Stimulated activated CD4-positive, alpha-beta T cell treated with anti-CD3 and anti-CD28 coated beads, Interleukin-15, amount 100 ng/mL, for 24 hours (primary cell): Measurements from ENCODE around the gene INAFM1.

Experiments used
- DNase-seq: peaks from one replicate; pipeline ENCODE4 v3.0.0-alpha.2; 2020

The INAFM1 gene

DNA sequence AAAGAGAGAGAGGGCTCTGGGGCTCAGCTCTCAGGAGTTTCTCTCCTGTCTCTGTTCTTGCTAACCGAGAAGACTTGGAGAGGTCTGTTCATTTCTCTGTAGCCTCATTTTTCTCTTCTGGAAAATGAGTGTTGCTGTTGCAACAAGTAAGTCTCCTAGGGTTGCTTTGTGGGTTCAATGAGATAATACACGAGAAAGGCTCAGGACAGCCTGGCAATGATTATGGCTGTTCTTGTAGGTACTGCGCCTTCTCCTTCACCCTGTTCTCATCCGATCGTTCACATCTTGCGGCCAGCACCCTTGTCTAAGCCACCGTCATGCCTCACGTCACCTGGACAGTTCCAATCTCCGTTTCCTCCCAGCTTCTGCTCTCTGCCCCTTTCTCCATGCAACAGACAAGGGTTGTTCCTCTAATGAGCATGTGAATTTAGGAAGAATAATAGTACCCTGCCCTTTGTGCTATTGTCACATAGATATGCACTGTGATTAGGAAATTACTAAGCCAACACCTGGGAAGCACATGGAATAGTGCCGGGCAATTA, 39.1 kb downstream of the INAFM1 start:
- DNase-seq: no peak

DNA sequence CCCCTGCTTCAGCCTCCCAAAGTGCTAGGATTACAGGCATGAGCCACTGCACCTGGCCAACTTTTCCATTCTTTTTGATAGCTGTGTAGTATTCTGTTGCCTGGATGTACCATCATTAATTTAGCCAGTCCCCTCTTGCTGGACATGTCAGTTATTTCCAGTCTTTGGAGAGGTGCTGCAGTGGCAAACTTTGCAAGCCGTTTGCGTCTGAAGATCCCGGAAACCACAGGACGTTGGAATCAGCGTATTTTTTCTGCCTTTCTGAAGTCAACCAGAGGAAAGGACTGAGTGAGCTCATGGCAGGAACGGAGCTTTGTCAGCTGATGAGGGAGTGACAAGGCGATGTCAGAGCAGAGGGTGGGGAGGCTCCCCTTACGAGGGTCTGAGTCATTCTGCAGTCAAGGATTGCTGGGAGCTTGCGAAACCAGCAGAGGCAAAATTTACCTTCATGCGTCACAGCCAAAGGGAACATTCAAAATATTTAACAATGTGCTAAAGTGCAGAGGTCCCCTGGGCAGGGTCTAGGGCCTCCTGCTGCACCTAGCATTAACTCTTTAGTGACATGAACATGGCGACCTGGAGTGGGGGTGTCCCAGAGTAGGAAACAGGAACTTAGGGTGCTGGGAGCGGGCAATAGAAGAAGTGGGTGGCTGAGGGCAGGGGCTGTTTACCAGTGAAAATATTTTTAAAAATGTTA, 40.6 kb downstream of the INAFM1 start:
- DNase-seq: peak; percentile 41

DNA sequence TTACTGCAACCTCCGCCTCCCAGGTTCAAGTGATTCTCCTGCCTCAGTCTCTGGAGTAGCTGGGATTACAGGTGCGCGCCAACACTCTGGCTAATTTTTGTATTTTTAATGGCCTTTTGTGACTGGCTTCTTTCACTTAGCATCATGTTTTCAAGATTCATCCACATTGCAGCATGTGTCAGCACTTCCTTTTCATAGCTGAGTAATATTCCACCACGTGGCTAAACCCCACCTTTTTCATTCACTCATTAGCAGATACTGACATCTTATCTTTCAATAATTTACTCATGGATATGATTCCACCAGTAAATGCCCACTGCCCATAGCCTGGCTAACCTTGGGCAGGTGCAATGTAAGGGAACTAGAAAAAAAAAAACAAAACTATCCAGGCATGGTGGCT, 41.8 kb downstream of the INAFM1 start:
- DNase-seq: no peak

DNA sequence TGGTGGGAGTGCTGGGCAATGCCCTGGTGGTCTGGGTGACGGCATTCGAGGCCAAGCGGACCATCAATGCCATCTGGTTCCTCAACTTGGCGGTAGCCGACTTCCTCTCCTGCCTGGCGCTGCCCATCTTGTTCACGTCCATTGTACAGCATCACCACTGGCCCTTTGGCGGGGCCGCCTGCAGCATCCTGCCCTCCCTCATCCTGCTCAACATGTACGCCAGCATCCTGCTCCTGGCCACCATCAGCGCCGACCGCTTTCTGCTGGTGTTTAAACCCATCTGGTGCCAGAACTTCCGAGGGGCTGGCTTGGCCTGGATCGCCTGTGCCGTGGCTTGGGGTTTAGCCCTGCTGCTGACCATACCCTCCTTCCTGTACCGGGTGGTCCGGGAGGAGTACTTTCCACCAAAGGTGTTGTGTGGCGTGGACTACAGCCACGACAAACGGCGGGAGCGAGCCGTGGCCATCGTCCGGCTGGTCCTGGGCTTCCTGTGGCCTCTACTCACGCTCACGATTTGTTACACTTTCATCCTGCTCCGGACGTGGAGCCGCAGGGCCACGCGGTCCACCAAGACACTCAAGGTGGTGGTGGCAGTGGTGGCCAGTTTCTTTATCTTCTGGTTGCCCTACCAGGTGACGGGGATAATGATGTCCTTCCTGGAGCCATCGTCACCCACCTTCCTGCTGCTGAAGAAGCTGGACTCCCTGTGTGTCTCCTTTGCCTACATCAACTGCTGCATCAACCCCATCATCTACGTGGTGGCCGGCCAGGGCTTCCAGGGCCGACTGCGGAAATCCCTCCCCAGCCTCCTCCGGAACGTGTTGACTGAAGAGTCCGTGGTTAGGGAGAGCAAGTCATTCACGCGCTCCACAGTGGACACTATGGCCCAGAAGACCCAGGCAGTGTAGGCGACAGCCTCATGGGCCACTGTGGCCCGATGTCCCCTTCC, 45.5 kb downstream of the INAFM1 start:
- no peak for DNase-seq

DNA sequence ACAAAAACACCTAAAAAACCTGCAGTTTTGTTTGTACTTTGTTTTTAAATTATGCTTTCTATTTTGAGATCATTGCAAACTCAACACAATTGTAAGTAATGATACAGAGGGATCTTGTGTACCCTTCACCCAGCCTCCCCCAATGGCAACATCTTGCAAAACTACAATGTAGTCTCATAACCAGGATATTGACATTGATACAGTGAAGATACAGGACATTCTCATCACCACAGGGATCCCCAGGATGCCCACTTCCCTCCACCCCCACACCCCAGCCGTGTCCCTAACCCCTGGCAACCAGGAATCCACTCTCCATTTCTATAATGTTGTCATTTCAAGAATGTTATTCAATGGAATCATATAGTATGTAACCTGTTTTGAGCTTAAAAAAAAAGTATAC, 46.9 kb downstream of the INAFM1 start:
- DNase-seq: no peak

DNA sequence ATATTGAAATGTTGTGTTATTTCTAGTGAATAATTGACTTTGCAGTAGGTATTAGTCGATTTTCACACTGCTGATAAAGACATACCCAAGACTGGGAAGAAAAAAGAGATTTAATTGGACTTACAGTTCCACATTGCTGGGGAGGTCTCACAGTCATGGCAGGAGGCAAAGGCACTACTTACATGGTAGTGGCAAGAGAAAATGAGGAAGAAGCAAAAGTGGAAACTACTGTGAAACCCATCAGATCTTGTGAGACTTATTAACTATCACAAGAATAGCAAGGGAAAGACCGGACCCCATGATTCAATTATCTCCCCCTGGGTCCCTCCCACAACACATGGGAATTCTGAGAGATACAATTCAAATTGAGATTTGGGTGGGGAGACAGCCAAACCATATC, 47.4 kb downstream of the INAFM1 start:
- no peak for DNase-seq

DNA sequence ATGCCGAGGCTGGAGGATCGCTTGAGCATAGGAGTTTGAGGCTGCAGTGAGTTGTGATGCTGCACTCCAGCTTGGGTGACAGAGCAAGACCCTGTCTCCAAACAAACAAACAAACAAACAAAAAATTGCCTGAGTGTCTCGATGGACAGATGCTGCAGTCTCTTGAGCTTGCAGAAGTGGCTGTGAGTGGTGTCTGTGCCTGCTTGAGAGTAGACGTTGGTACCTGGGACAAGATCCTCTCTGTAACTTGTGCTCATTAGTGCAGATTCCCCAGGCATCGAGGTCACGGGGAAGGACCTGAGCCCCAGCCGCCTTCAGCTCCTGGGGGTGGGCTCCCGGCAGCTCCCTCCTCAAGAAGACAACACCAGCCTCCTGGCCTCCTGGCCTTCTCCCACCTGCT, 48.7 kb downstream of the INAFM1 start:
- DNase-seq: no peak

DNA sequence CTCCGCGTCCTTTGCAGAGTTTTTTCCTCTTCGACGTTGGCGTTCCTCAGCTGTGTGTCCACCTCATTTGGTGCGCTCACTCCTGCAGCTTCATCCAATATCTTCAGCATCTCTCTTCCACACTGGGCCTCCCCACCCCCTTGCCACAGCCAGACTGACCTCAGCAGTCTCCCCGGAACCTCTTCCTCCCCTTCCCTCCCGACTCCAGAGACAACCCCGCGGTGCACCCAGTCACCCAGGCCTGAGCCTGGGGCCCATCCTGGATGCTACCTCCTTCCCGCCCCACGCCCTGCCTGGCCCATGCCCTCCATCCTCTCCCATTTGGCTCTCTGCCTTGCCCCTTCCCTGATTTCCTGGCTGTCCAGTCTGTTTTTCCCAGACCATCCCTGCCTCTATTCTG, 49.2 kb downstream of the INAFM1 start:
- DNase-seq: no peak

DNA sequence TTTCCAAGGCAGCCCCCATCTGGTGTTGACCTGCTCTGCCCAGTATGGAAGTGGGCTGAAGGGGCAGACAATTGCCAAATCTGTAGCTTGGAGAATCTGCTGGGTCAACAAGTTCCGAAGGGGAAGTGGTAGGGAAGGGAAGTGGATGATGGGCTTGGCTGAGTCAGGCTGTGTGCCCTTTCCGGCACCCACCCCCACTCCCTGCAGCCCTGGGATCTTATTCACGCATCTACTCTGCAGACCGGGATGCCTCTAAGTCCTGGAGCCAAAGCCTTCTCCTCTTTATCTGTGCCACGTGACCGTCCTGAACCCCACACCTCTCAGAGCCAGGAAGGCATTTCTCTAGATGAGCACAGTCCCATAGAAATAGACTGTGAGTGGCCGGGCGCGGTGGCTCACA, 49.8 kb downstream of the INAFM1 start:
- DNase-seq: no peak
